CD14-positive monocyte (primary cell): ENCODE data around the gene DPH3. TPM values are rescaled to one million over a fixed set of nuclear protein-coding genes. Genes with fewer than 3 reads are reported as not detected.

ENCODE experiments used
- DNase-seq, 3 donors: peaks; one replicate each; pipeline ENCODE4 v3.0.0-alpha.2; 2011 to 2022
- H2AFZ ChIP-seq: 2 replicates; pipeline ENCODE4 v1.6.0; 2012; ENCODE audit warnings: mild to moderate bottlenecking, low read depth, low read length, inconsistent platforms; ENCODE audit not compliant: insufficient read depth, poor library complexity, severe bottlenecking
- H3K27ac ChIP-seq, 2 donors: 1 replicate in 1 of 2; 2 replicates in 1 of 2; pipeline ENCODE4 v1.5.1; 2012 to 2013; ENCODE audit warnings: low read length in 2 of 2, control low read depth in 1 of 2, inconsistent platforms in 1 of 2, low read depth in 1 of 2, mild to moderate bottlenecking in 1 of 2
- H3K27me3 ChIP-seq, 2 donors: one replicate each; pipeline versions ENCODE4 v1.6.0 to v1.6.1; 2011 to 2013; ENCODE audit warnings: low read length in 2 of 2; ENCODE audit not compliant: control insufficient read depth in 2 of 2, insufficient read depth in 2 of 2
- H3K36me3 ChIP-seq, 2 donors: replicated peaks in 1 of 2; 1 replicate in 1 of 2; 2 replicates in 1 of 2; pipeline versions ENCODE4 v1.5.1 to v1.6.1; 2012 to 2013; ENCODE audit warnings: low read length in 2 of 2, control low read depth in 1 of 2, inconsistent platforms in 1 of 2, mild to moderate bottlenecking in 1 of 2; ENCODE audit not compliant: insufficient read depth in 2 of 2, control insufficient read depth in 1 of 2
- H3K4me1 ChIP-seq, 2 donors: 1 replicate in 1 of 2; 2 replicates in 1 of 2; pipeline versions ENCODE4 v1.5.1 to v1.6.1; 2012 to 2013; ENCODE audit warnings: low read length in 2 of 2, control low read depth in 1 of 2, inconsistent platforms in 1 of 2, mild to moderate bottlenecking in 1 of 2, moderate library complexity in 1 of 2; ENCODE audit not compliant: insufficient read depth in 2 of 2, control insufficient read depth in 1 of 2
- H3K4me2 ChIP-seq: replicated peaks from 2 replicates; pipeline ENCODE3; 2012; ENCODE audit warnings: low read length, moderate library complexity, mild to moderate bottlenecking; ENCODE audit not compliant: poor library complexity, severe bottlenecking; ENCODE audit errors: extremely low read depth
- H3K4me3 ChIP-seq, 3 experiments: fragments of 200-600 bp in 1 of 3; sonication (generic) in 1 of 3; replicated peaks in 1 of 3; 1 replicate in 2 of 3; 2 replicates in 1 of 3; pipeline ENCODE4 v1.5.1; 2011 to 2013; ENCODE audit warnings: low read length in 3 of 3, mild to moderate bottlenecking in 3 of 3, control low read depth in 2 of 3, low read depth in 2 of 3, inconsistent platforms in 1 of 3, moderate library complexity in 1 of 3
- H3K79me2 ChIP-seq: 2 replicates; pipeline ENCODE4 v1.6.0; 2012; ENCODE audit warnings: mild to moderate bottlenecking, control low read depth, inconsistent platforms, low read length, moderate library complexity; ENCODE audit not compliant: insufficient read depth
- H3K9ac ChIP-seq: 2 replicates; pipeline ENCODE4 v1.6.0; 2017; ENCODE audit warnings: low read length, mild to moderate bottlenecking; ENCODE audit not compliant: insufficient read depth, poor library complexity, severe bottlenecking
- H3K9me3 ChIP-seq, 2 donors: replicated peaks in 1 of 2; 1 replicate in 1 of 2; 2 replicates in 1 of 2; pipeline versions ENCODE4 v1.5.1 to v1.6.1; 2012 to 2013; ENCODE audit warnings: low read length in 2 of 2, control low read depth in 1 of 2; ENCODE audit not compliant: control insufficient read depth in 1 of 2, insufficient read depth in 1 of 2
- H4K20me1 ChIP-seq: 2 replicates; pipeline ENCODE4 v1.6.0; 2012; ENCODE audit warnings: mild to moderate bottlenecking, low read length, control low read depth, moderate library complexity; ENCODE audit not compliant: insufficient read depth
- H3K27ac Mint-ChIP-seq, 7 donors: one replicate each; pipeline ENCODE4 v1.8.0; 2020; ENCODE audit warnings: mild to moderate bottlenecking in 7 of 7, mixed read lengths in 7 of 7, moderate library complexity in 6 of 7, inconsistent platforms in 2 of 7
- H3K27me3 Mint-ChIP-seq, 3 donors: one replicate each; pipeline ENCODE4 v1.8.0; 2021 to 2022; ENCODE audit warnings: low read depth in 3 of 3, mild to moderate bottlenecking in 3 of 3, mixed read lengths in 3 of 3, moderate library complexity in 3 of 3, inconsistent platforms in 1 of 3
- H3K36me3 Mint-ChIP-seq, 2 donors: one replicate each; pipeline ENCODE4 v1.8.0; 2020; ENCODE audit warnings: mixed read lengths in 2 of 2, inconsistent platforms in 1 of 2, mild to moderate bottlenecking in 1 of 2
- H3K4me1 Mint-ChIP-seq: one replicate; pipeline ENCODE4 v1.8.0; 2020; ENCODE audit warnings: mild to moderate bottlenecking, mixed read lengths
- H3K4me3 Mint-ChIP-seq, 2 donors: one replicate each; pipeline ENCODE4 v1.8.0; 2020; ENCODE audit warnings: mild to moderate bottlenecking in 2 of 2, mixed read lengths in 2 of 2, moderate library complexity in 1 of 2
- H3K9me3 Mint-ChIP-seq, 7 donors: one replicate each; pipeline ENCODE4 v1.8.0; 2020 to 2022; ENCODE audit warnings: mixed read lengths in 7 of 7, mild to moderate bottlenecking in 6 of 7, moderate library complexity in 6 of 7, inconsistent platforms in 2 of 7
- WGBS: methylation state at CpG from one replicate; pipeline ENCODE4 v1.1.5; 2013; ENCODE audit warnings: missing lambda C conversion rate; ENCODE audit not compliant: insufficient coverage; 5-methylcytosine and 5-hydroxymethylcytosine counted together
- intact Hi-C, 2 donors: fragments of 100-400 bp; cut with micrococcal nuclease; formaldehyde crosslinking; loops; one replicate each; pipeline versions ENCODE4 v1.15.0 to v1.15.1; 2023
- polyA plus RNA-seq, 3 donors: library from polyadenylated mRNA; depleted of rRNA in 1 of 3; unstranded in 2 of 3; stranded (reverse) in 1 of 3; fragments of 300-500 nt in 2 of 3; fragments of >200 nt in 1 of 3; fragmentation: Illumina TruSeq in 2 of 3; gene quantifications; 1 replicate in 2 of 3; 2 replicates in 1 of 3; pipeline ENCODE4 v1.2.3, GENCODE V29; 2012 to 2021
- TF ChIP-seq, protein P1 (sequence below): fragments of 200-600 bp; IDR thresholded peaks from one replicate; pipeline ENCODE4 v1.8.0; 2022; ENCODE audit warnings: antibody characterized with exemption, mild to moderate bottlenecking

The DPH3 gene
- polyA plus RNA-seq, 3 donors: 9.2 to 42.0 (median 33.7) TPM

DNA sequence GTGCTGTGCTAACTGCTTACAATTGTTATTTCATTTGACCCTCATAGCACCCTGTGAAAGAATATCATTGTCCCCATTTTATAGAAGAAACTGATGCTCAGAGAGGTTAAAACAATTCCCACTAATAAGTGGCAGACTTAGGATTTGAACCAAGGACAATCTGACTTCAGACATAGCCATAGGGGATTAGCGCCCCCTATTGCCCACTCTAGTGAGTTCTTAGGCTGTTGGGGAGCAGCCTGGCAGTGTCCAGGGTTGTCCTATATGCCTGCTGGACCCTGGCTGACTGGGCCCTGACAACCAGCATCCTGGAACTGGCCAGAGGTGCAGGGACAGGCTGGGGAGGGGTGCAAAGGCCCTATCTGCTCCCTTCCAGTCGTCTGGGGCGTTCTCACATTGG lies 15.4 kb downstream of the DPH3 start:
- TF ChIP-seq, protein P1, sequence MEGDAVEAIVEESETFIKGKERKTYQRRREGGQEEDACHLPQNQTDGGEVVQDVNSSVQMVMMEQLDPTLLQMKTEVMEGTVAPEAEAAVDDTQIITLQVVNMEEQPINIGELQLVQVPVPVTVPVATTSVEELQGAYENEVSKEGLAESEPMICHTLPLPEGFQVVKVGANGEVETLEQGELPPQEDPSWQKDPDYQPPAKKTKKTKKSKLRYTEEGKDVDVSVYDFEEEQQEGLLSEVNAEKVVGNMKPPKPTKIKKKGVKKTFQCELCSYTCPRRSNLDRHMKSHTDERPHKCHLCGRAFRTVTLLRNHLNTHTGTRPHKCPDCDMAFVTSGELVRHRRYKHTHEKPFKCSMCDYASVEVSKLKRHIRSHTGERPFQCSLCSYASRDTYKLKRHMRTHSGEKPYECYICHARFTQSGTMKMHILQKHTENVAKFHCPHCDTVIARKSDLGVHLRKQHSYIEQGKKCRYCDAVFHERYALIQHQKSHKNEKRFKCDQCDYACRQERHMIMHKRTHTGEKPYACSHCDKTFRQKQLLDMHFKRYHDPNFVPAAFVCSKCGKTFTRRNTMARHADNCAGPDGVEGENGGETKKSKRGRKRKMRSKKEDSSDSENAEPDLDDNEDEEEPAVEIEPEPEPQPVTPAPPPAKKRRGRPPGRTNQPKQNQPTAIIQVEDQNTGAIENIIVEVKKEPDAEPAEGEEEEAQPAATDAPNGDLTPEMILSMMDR: peak; percentile 27

DNA sequence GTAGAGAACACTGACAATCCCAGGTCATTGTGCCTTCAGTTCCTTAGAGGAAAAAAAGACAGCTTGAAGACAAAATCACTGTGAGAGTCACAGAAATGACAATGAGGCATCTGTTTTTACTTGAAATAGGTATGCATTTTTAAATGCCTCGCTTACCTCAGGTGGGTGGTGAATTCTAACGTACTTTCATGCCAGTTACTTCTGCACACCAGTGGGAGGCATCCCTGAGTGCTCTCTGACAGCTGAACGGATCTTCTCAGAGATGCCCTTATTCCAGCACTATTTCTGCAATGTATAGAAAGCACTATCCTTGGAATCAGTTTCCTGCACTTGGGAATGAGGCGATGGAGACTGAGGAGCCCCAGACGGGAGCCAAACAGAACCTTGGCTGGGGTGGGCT lies 16.2 kb downstream of the DPH3 start:
- H3K27me3 ChIP-seq: no peaks in the 10 kb centered on the region
- no peaks in the 10 kb centered on the region for H3K36me3 ChIP-seq
- H4K20me1 ChIP-seq: no peaks in the 10 kb centered on the region
- no peak for DNase-seq
- H3K9ac ChIP-seq: no peak overlapping the region
- intact Hi-C loops: loop anchor here in 1 of 2 donors (5.0 kb wide), 1 partner anchor 201 kb away; no protein-coding TSS in a partner anchor
- no peak overlapping the region for H3K4me3 Mint-ChIP-seq
- no peak overlapping the region for H3K27ac ChIP-seq
- peaks cover 9 to 16% of the 10 kb centered on the region in 2 donors for H3K4me1 ChIP-seq
- TF ChIP-seq, protein P1: no peak
- peaks cover 17% of the 10 kb centered on the region for H3K4me1 Mint-ChIP-seq
- H3K4me3 ChIP-seq: no peak overlapping the region
- H3K27me3 Mint-ChIP-seq: peaks cover 0 to 2% (median 0%) of the 10 kb centered on the region in 3 donors
- H3K4me2 ChIP-seq: no peak overlapping the region
- WGBS: 96% methylated on average over 4 of the region's 5 CpGs
- H2AFZ ChIP-seq: no peak overlapping the region
- no peaks in the 10 kb centered on the region for H3K36me3 Mint-ChIP-seq
- H3K9me3 Mint-ChIP-seq: no peaks in the 10 kb centered on the region
- H3K27ac Mint-ChIP-seq: no peak overlapping the region
- H3K79me2 ChIP-seq: no peaks in the 10 kb centered on the region
- no peaks in the 10 kb centered on the region for H3K9me3 ChIP-seq

More for the DNA sequence above, 15.4 kb downstream of the DPH3 start:
- WGBS: 77% methylated on average over 3 of the region's 3 CpGs
- Histone ChIP-seq H3K4me2 (no peak overlapping the region), H3K9ac (no peak overlapping the region), H3K79me2 (no peaks in the 10 kb centered on the region), H3K4me1 (peaks cover 16 to 23% of the 10 kb centered on the region in 2 donors), H3K27me3 (no peaks in the 10 kb centered on the region), H3K27ac (no peak overlapping the region), H2AFZ (no peak overlapping the region), H3K9me3 (no peaks in the 10 kb centered on the region), H3K36me3 (no peaks in the 10 kb centered on the region), H4K20me1 (no peaks in the 10 kb centered on the region), H3K4me3 (no peak overlapping the region)
- no peak overlapping the region for H3K4me3 Mint-ChIP-seq
- H3K9me3 Mint-ChIP-seq: no peaks in the 10 kb centered on the region
- DNase-seq: peak in 2 of 3 donors; percentile 16 to 20
- intact Hi-C loops: loop anchor here in 1 of 2 donors (5.0 kb wide), 1 partner anchor 202 kb away; no protein-coding TSS in a partner anchor
- no peaks in the 10 kb centered on the region for H3K36me3 Mint-ChIP-seq
- peaks cover 0 to 2% (median 0%) of the 10 kb centered on the region in 3 donors for H3K27me3 Mint-ChIP-seq
- H3K4me1 Mint-ChIP-seq: peaks cover 24% of the 10 kb centered on the region
- H3K27ac Mint-ChIP-seq: no peak overlapping the region
